Upper lobe of left lung (tissue), 6 donors: ENCODE data around the gene ELP5. TPM values are rescaled to one million over a fixed set of nuclear protein-coding genes. Genes with fewer than 3 reads are reported as not detected.
A peak's percentile ranks its signal among the peaks of the same experiment; 100 is the strongest.

ENCODE experiments used
- ATAC-seq, 2 donors: fragments of 200-7000 bp; cut with Tn5 transposase; one replicate each; pipeline ENCODE4 v1.9.1; 2022; ENCODE audit warnings: mild to moderate bottlenecking in 2 of 2, moderate library complexity in 2 of 2; ENCODE audit not compliant: low FRiP score in 2 of 2
- DNase-seq, 2 donors: peaks; one replicate each; pipeline ENCODE4 v3.0.0-alpha.2; 2019 to 2020
- H3K27ac ChIP-seq, 4 donors: fragments of 200-600 bp; sonication (generic); one replicate each; pipeline ENCODE4 v1.5.1; 2016 to 2019
- H3K27me3 ChIP-seq, 4 donors: fragments of 200-600 bp; sonication (generic); one replicate each; pipeline ENCODE4 v1.5.1; 2017 to 2019
- H3K36me3 ChIP-seq, 4 donors: fragments of 200-600 bp; sonication (generic); one replicate each; pipeline ENCODE4 v1.5.1; 2016 to 2019
- H3K4me1 ChIP-seq, 4 donors: fragments of 200-600 bp; sonication (generic); one replicate each; pipeline ENCODE4 v1.5.1; 2018 to 2019
- H3K4me3 ChIP-seq, 4 donors: fragments of 200-600 bp; sonication (generic); one replicate each; pipeline ENCODE4 v1.5.1; 2017 to 2019; ENCODE audit warnings: mild to moderate bottlenecking in 2 of 4, moderate library complexity in 1 of 4
- H3K9me3 ChIP-seq, 4 donors: fragments of 200-600 bp; sonication (generic); one replicate each; pipeline ENCODE4 v1.5.1; 2018 to 2019
- EP300 ChIP-seq, 4 donors: sonication (generic); formaldehyde crosslinking; IDR thresholded peaks; one replicate each; pipeline ENCODE4 v1.5.1; 2017; ENCODE audit warnings: antibody characterized with exemption in 4 of 4, control low read depth in 2 of 4
- POLR2A ChIP-seq, 4 donors: fragments of 450-650 bp; IDR thresholded peaks; one replicate each; pipeline ENCODE4 v1.5.1; 2016 to 2017; ENCODE audit warnings: antibody characterized with exemption in 4 of 4, mild to moderate bottlenecking in 2 of 4
- POLR2AphosphoS5 ChIP-seq, 2 donors: sonication (generic); formaldehyde crosslinking; IDR thresholded peaks; one replicate each; pipeline ENCODE4 v1.5.1; 2017; ENCODE audit warnings: antibody characterized with exemption in 2 of 2
- WGBS, 2 donors: methylation state at CpG; one replicate each; pipeline ENCODE4 v1.1.5; 2017 to 2018; 5-methylcytosine and 5-hydroxymethylcytosine counted together
- total RNA-seq, 6 donors: library from RNA; depleted of rRNA in 4 of 6; stranded (reverse); fragments of >200 nt in 4 of 6; gene quantifications; one replicate each; pipeline versions ENCODE4 v1.1.0 to v1.2.1, GENCODE V29; 2016 to 2021
- TF ChIP-seq, protein P1 (sequence below), 6 experiments: fragments of 450-650 bp in 4 of 6; fragments of 200-600 bp in 2 of 6; sonication (generic) in 2 of 6; IDR thresholded peaks; one replicate each; pipeline ENCODE4 v1.5.1; 2016 to 2019; ENCODE audit warnings: antibody characterized with exemption in 6 of 6
- donor health status: DM: no; HTN: no; CAD: no; lungs with moderate emphysema.
- donor health status: DM: no; HTN: yes; CAD: no; lungs with severe emphysema.

The ELP5 gene
- total RNA-seq, 6 donors from 2014 or later = 5.2 to 36.3 (median 21.0) TPM

DNA sequence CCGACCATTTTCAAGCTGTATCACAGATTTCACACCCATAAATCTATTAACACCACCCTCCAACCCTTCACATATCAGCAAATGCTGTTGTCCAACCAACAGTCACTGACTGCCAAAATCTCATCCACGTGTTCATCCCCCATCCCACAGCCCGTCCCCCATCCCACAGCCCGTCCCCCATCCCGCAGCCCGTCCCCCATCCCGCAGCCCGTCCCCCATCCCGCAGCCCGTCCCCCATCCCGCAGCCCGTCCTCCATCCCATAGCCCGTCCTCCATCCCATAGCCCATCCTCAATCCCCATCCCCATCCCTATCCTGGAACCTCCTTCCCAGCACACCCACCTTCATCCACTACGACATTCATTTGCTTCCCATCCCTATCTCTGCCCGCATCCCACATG, 46.5 kb upstream of the ELP5 start:
- no peak for ATAC-seq
- peak overlapping the region in 3 of 4 donors; percentile 45 to 52 (median 50) for H3K4me3 ChIP-seq
- no peaks in the 10 kb centered on the region for H3K27me3 ChIP-seq
- 50 to 69% methylated on average over 14 to 15 of the region's 15 CpGs for WGBS, 2 donors
- peaks cover 3 to 30% (median 16%) of the 10 kb centered on the region in 4 donors for H3K36me3 ChIP-seq
- TF ChIP-seq POLR2AphosphoS5 (IDR thresholded peaks at IDR 0.05) = no peak
- DNase-seq = no peak
- no peaks in the 10 kb centered on the region for H3K9me3 ChIP-seq
- peaks cover 10 to 18% (median 13%) of the 10 kb centered on the region in 4 donors for H3K4me1 ChIP-seq
- H3K27ac ChIP-seq = peak overlapping the region in 3 of 4 donors; percentile 35 to 67 (median 50)

DNA sequence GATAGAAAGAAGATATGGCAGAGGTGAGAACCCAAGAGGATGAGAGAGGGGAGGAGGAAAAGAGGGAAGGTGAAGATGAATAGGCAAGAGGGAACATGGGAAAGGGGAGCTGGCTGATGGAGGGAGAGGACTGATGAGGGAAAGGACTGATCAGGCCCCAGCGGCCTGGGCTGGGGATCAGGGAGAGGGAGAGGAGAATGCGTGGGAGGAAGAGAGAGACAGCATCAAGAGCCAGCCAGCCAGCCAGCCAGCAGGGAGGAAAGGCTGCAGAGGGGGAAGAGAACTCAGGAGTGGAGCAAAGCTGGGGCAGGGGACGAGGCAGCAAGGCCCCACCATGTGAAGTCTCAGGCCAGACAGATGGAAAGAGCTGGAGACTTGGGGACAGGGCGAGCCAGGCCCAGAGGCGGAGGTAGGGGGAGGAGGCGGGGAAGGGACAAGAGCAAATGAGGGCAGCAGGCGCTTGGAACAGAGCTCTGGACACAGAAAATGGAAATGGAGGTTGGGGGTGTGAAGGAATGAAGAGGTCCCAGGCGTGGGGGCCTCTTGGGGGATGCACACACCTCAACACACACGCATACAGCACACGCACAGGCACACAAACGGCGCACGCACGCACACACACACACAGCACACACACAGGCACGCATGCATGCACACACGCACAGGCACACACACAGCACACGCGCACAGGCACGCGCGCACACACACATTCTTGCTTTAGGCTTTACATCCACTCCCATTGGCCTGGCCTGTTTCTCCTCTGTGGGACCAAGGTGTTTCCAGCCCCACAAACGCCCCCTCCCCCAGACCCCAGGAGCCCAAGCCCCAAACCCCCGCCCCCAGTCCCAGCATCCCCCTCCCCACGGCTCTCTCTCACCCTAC, 44.7 kb upstream of the ELP5 start:
- TF ChIP-seq POLR2AphosphoS5 (IDR thresholded peaks at IDR 0.05) (no peak), EP300 (IDR thresholded peaks at IDR 0.05) (no peak), POLR2A (IDR thresholded peaks at IDR 0.05) (no peak)
- TF ChIP-seq, protein P1, sequence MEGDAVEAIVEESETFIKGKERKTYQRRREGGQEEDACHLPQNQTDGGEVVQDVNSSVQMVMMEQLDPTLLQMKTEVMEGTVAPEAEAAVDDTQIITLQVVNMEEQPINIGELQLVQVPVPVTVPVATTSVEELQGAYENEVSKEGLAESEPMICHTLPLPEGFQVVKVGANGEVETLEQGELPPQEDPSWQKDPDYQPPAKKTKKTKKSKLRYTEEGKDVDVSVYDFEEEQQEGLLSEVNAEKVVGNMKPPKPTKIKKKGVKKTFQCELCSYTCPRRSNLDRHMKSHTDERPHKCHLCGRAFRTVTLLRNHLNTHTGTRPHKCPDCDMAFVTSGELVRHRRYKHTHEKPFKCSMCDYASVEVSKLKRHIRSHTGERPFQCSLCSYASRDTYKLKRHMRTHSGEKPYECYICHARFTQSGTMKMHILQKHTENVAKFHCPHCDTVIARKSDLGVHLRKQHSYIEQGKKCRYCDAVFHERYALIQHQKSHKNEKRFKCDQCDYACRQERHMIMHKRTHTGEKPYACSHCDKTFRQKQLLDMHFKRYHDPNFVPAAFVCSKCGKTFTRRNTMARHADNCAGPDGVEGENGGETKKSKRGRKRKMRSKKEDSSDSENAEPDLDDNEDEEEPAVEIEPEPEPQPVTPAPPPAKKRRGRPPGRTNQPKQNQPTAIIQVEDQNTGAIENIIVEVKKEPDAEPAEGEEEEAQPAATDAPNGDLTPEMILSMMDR (IDR thresholded peaks at IDR 0.05) = no peak
- Histone ChIP-seq H3K36me3 (peaks cover 3 to 15% (median 11%) of the 10 kb centered on the region in 4 donors), H3K9me3 (no peaks in the 10 kb centered on the region), H3K4me3 (no peak overlapping the region), H3K4me1 (peaks cover 10 to 18% (median 13%) of the 10 kb centered on the region in 4 donors), H3K27ac (no peak overlapping the region), H3K27me3 (no peaks in the 10 kb centered on the region)
- WGBS, 2 donors = 87 to 89% methylated on average over 23 to 24 of the region's 24 CpGs
- DNase-seq (no peak), ATAC-seq (no peak)

DNA sequence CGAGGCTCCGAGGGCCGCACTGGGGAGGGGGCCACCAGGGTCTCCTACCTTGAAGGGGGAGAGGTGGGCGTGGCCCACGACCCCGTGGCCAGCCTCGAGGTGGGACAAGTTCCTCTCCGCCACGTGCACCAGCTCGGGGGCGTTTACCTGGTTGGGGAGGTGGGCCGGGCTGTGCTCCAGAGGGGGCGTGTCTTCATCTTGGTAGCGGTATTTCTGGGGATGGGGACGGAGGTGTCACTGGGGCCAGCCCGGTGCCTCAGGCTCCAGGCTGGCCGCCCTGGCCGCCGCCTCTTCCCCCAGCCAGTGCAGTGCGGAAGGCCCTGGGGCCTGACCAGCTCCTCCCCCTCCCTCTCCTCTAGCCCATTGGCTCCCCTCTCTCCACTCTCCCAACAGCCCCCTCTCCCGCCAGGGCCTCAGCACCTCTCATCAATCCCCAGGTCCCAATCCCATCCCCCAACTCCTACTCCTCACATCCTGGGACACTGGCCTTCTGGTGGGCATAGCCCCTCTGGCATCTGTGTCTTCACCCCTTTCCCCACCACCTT, 43.9 kb upstream of the ELP5 start:
- H3K4me3 ChIP-seq = no peak overlapping the region
- 70 to 77% methylated on average over 16 to 21 of the region's 21 CpGs for WGBS, 2 donors
- peaks cover 0 to 8% (median 4%) of the 10 kb centered on the region in 4 donors for H3K36me3 ChIP-seq
- H3K9me3 ChIP-seq = no peaks in the 10 kb centered on the region
- TF ChIP-seq POLR2A (IDR thresholded peaks at IDR 0.05) (no peak), EP300 (IDR thresholded peaks at IDR 0.05) (no peak), POLR2AphosphoS5 (IDR thresholded peaks at IDR 0.05) (no peak)
- TF ChIP-seq, protein P1 (IDR thresholded peaks at IDR 0.05) = no peak
- H3K27ac ChIP-seq = no peak overlapping the region
- ATAC-seq = no peak
- peak in 1 of 2 donors; percentile 81 for DNase-seq
- H3K4me1 ChIP-seq = peaks cover 10 to 18% (median 13%) of the 10 kb centered on the region in 4 donors
- H3K27me3 ChIP-seq = no peaks in the 10 kb centered on the region

DNA sequence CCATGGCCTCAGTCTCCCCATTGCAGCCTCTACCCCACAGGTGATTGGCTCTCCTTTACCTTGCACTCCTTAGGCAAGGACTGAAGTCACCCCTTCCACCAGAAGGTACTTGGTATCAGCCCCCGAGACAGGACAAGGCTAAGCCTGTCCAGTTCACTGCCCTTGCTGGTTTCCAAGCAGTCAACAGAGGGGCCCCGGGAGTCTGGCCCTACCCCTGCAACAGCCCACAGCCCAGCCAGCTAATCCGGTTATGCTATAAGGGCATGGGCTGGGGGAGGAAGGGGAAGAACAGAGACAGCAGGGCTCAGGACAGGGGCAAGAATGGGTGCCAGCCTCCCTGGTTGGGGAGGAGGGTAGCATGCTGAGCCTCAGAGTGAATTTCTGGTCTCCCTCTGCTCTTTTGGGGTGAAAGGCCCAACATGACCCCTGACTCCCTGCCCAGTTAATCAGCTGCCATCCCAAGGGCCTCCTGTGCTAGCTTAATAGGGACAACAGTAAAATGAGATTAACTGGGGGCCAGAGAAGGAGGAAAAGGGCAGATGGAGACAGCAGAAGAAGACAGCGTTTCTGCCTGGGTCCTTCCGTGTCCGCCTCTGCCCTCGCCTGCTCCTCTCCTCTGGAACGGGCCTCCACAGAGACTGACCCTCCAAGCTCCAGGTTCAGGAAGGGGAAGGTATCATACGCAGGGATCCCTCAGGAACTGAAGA, 43.1 kb upstream of the ELP5 start:
- Histone ChIP-seq H3K27ac (no peak overlapping the region), H3K4me1 (peaks cover 15 to 24% (median 16%) of the 10 kb centered on the region in 4 donors), H3K4me3 (no peak overlapping the region), H3K36me3 (no peaks in the 10 kb centered on the region), H3K27me3 (no peaks in the 10 kb centered on the region), H3K9me3 (no peaks in the 10 kb centered on the region)
- ATAC-seq = no peak
- WGBS, 2 donors = 81 to 90% methylated on average over 9 of the region's 9 CpGs
- no peak for DNase-seq
- no peak for TF ChIP-seq EP300 (IDR thresholded peaks at IDR 0.05)
- TF ChIP-seq, protein P1 (IDR thresholded peaks at IDR 0.05) = no peak
- no peak for TF ChIP-seq POLR2A (IDR thresholded peaks at IDR 0.05)
- TF ChIP-seq POLR2AphosphoS5 (IDR thresholded peaks at IDR 0.05) = no peak
